Measurements from ENCODE around the gene LRRC8B.

DNA sequence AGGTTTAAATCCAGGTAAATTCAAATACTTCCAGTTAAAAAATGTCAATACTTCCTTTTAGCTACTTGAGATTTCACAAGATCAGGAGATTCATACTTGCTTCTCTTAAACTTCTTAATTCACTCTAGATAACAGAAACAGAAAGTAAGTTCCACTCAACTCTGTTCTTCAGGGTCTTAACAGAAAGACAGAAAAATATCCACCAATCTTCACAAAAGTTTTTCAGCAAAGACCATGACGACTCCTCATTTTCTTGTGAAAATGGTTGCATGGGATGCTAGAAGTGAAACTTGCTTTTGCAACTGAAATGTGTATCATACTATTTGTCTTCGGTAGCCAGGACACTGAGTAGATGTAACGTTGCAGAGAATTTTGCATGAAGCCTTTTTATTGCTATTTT is 96.0 kb downstream of the LRRC8B start:
- TF ChIP-seq MYC (IDR thresholded peaks at IDR 0.05; ENCODE audit: borderline replicate concordance, low read length) (no peak), RFX5 (IDR thresholded peaks at IDR 0.05) (no peak), JUN (IDR thresholded peaks at IDR 0.05) (no peak), BHLHE40 (IDR thresholded peaks at IDR 0.05; ENCODE audit: low read depth, low read length) (no peak), CHD4 (IDR thresholded peaks at IDR 0.05; ENCODE audit: borderline replicate concordance) (no peak), ESRRA (IDR thresholded peaks at IDR 0.05; ENCODE audit: borderline replicate concordance, low read length) (no peak), TFCP2L1 (CRISPR knock-in tag; IDR thresholded peaks at IDR 0.05) (no peak), CHD2 (IDR thresholded peaks at IDR 0.05; ENCODE audit: low read length, partially characterized antibody) (no peak), RAD21 (conservative IDR thresholded peaks at IDR 0.05 in 1 of 2, IDR thresholded peaks at IDR 0.05 in 1 of 2) (no peak), PHF8 (IDR thresholded peaks at IDR 0.05; ENCODE audit: borderline replicate concordance, low read depth) (no peak), POLR2A (IDR thresholded peaks at IDR 0.05; ENCODE audit: low read length) (no peak)
- TF ChIP-seq, protein P1, sequence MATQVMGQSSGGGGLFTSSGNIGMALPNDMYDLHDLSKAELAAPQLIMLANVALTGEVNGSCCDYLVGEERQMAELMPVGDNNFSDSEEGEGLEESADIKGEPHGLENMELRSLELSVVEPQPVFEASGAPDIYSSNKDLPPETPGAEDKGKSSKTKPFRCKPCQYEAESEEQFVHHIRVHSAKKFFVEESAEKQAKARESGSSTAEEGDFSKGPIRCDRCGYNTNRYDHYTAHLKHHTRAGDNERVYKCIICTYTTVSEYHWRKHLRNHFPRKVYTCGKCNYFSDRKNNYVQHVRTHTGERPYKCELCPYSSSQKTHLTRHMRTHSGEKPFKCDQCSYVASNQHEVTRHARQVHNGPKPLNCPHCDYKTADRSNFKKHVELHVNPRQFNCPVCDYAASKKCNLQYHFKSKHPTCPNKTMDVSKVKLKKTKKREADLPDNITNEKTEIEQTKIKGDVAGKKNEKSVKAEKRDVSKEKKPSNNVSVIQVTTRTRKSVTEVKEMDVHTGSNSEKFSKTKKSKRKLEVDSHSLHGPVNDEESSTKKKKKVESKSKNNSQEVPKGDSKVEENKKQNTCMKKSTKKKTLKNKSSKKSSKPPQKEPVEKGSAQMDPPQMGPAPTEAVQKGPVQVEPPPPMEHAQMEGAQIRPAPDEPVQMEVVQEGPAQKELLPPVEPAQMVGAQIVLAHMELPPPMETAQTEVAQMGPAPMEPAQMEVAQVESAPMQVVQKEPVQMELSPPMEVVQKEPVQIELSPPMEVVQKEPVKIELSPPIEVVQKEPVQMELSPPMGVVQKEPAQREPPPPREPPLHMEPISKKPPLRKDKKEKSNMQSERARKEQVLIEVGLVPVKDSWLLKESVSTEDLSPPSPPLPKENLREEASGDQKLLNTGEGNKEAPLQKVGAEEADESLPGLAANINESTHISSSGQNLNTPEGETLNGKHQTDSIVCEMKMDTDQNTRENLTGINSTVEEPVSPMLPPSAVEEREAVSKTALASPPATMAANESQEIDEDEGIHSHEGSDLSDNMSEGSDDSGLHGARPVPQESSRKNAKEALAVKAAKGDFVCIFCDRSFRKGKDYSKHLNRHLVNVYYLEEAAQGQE (IDR thresholded peaks at IDR 0.05), result no peak
- TF ChIP-seq, protein P2, sequence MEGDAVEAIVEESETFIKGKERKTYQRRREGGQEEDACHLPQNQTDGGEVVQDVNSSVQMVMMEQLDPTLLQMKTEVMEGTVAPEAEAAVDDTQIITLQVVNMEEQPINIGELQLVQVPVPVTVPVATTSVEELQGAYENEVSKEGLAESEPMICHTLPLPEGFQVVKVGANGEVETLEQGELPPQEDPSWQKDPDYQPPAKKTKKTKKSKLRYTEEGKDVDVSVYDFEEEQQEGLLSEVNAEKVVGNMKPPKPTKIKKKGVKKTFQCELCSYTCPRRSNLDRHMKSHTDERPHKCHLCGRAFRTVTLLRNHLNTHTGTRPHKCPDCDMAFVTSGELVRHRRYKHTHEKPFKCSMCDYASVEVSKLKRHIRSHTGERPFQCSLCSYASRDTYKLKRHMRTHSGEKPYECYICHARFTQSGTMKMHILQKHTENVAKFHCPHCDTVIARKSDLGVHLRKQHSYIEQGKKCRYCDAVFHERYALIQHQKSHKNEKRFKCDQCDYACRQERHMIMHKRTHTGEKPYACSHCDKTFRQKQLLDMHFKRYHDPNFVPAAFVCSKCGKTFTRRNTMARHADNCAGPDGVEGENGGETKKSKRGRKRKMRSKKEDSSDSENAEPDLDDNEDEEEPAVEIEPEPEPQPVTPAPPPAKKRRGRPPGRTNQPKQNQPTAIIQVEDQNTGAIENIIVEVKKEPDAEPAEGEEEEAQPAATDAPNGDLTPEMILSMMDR (IDR thresholded peaks at IDR 0.05), result no peak
- TF ChIP-seq, protein P3, sequence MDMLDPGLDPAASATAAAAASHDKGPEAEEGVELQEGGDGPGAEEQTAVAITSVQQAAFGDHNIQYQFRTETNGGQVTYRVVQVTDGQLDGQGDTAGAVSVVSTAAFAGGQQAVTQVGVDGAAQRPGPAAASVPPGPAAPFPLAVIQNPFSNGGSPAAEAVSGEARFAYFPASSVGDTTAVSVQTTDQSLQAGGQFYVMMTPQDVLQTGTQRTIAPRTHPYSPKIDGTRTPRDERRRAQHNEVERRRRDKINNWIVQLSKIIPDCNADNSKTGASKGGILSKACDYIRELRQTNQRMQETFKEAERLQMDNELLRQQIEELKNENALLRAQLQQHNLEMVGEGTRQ (IDR thresholded peaks at IDR 0.05), result no peak

Measured in A549 (cell line).